ENCODE measurements around the gene MOGAT3.
A peak's percentile ranks its signal among the peaks of the same experiment; 100 is the strongest.

The MOGAT3 gene

DNA sequence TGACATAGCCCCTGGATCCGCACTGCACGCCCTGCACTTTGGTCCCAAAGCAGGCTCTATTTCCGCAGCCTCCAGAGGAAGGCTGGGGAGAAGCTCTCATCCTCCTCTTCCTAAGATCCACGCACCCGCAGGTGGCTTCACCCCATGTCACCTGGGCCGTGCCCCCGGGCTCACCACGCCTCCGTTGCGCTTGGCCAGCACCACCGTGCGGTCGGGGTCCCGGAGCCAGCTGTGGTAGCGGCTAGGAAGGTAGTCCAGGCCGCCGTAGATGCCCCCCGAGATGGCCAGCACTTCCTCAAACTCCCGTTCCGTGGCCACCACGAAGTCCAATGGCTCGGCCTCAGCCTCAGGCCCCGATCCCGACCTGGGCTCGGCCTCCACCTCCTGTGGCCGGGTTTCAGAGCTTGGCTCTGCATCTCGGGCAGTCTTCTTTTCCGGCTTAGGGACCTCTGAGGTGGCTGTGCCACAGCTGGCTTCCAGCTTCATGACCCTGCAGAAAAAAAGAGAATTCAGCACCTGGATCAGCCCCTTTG, 26.4 kb downstream of the MOGAT3 start:
- TF ChIP-seq, protein P1, sequence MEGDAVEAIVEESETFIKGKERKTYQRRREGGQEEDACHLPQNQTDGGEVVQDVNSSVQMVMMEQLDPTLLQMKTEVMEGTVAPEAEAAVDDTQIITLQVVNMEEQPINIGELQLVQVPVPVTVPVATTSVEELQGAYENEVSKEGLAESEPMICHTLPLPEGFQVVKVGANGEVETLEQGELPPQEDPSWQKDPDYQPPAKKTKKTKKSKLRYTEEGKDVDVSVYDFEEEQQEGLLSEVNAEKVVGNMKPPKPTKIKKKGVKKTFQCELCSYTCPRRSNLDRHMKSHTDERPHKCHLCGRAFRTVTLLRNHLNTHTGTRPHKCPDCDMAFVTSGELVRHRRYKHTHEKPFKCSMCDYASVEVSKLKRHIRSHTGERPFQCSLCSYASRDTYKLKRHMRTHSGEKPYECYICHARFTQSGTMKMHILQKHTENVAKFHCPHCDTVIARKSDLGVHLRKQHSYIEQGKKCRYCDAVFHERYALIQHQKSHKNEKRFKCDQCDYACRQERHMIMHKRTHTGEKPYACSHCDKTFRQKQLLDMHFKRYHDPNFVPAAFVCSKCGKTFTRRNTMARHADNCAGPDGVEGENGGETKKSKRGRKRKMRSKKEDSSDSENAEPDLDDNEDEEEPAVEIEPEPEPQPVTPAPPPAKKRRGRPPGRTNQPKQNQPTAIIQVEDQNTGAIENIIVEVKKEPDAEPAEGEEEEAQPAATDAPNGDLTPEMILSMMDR (IDR thresholded peaks at IDR 0.05; ENCODE audit: control insufficient read depth, insufficient read depth, low read depth, low read length, missing control alignments): no peak
- H3K4me3 ChIP-seq (ENCODE audit: control insufficient read depth, low read depth, low read length): no peak overlapping the region

DNA sequence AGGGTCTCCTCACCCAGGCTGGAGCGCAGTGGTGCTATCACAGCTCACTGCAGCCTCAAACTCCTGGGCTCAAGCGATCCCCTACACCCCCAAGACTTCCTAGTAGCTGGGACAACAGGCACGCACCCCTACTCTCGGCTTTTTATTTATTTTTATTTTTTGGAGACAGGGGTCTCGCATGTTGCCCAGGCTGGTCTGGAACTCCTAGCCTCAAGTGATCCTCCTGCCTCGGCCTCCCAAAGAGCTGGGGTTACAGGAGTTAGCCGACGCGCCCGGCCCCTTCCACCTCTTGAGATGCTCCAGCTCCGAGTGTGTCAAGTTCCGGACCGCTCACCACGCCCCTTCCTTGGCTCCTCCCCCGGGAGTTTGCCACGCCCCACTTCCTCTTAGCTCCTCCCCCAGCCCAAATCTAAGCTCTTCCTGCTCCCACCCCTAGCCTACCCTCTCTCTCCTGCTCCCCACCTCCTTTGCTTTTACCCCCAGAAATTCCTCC, 27.0 kb downstream of the MOGAT3 start:
- no peak for DNase-seq (ENCODE audit: low read depth)
- no peak overlapping the region for H3K4me3 ChIP-seq (ENCODE audit: control insufficient read depth, low read depth, low read length)
- TF ChIP-seq, protein P1 (IDR thresholded peaks at IDR 0.05; ENCODE audit: control insufficient read depth, insufficient read depth, low read depth, low read length, missing control alignments): no peak

More for the DNA sequence above, 26.4 kb downstream of the MOGAT3 start:
- no peak for DNase-seq (ENCODE audit: low read depth)

DNA sequence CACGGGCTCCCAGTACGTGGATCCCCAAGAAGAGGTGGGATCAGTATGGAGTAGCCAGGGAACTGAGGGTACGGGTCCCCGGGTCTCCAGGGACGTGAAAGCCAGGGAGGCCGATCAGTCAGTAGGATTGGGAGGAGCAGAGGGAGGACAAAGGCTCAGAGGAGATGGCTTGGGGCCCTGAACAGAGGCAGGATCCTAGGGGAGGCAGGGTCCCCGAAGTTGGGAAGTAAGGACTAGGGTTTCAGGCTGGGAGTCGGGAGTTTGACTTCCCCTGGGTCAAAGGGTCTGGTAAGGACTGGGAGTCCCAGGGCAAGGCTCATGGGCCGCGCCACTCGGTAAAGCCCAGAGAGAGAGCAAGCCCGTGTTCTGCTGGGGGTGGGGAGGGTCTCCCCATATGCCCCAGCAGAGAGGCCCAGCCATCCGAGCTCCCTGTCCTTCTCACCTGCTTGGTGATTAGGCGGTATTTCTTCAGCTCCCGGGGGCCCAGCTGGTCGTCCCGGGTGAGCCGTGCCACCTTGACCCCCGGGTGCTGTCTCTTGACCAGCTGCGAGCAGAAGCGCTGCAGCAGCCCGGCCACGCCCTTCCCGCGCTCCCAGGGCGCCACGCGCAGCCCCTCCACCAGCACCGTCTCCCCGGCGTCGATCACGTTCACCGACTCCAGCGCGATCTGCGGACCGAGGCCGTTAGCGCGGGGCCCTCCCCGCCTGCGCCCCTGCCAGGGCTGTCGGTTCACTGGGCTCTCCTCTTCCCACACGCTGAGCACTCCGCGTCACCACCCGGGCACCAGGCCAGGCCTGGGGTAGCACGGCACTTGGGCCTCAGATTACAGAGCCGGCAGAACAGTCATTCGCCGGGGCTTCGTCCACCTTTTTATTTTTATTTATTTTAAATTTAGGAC, 27.7 kb downstream of the MOGAT3 start:
- TF ChIP-seq, protein P1 (IDR thresholded peaks at IDR 0.05; ENCODE audit: control insufficient read depth, insufficient read depth, low read depth, low read length, missing control alignments): no peak
- no peak for DNase-seq (ENCODE audit: low read depth)
- H3K4me3 ChIP-seq (ENCODE audit: control insufficient read depth, low read depth, low read length): peak overlapping the region; percentile 15

DNA sequence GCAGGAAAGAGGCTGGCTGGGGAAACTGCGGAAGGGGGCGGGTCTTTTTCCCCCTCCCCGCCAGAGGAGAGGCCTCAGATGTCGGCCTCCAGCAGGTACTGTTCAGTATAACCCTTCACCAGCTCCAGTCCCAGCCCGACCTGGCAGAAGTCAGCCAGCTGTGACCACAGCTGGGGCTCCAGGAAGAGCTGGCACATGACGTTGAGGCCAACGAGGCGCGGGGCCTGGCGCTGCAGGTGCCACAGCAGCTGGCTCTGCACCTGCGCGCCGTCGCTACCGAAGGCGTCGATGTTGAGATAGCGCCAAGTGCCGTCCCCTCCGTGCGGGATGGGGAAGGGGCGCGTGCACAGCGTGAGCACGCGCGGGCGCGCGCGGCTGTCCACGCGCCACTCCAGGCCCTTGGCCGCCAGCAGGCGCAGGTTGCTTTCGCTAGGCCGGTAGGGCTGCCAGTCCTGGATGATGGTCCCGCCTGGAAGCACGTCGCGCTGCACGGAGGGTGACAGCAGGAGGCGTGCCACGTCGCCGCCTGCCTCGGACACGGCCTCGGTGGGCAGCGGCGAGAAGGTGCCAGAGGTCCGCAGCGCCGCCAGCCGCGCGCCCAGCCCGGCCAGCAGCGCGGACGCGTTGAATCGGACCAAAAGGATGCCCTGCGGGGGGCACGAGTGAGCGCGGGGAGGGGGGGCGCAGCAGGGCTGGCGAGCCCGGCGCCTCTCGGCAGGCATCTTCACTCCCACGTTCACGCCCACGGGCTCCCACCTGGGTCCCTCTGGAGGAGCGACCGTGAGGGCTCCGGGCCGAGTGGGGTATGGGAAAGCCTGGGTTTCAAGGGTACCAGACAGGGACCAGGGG, 28.6 kb downstream of the MOGAT3 start:
- DNase-seq (ENCODE audit: low read depth): no peak
- TF ChIP-seq, protein P1 (IDR thresholded peaks at IDR 0.05; ENCODE audit: control insufficient read depth, insufficient read depth, low read depth, low read length, missing control alignments): no peak
- H3K4me3 ChIP-seq (ENCODE audit: control insufficient read depth, low read depth, low read length): no peak overlapping the region

DNA sequence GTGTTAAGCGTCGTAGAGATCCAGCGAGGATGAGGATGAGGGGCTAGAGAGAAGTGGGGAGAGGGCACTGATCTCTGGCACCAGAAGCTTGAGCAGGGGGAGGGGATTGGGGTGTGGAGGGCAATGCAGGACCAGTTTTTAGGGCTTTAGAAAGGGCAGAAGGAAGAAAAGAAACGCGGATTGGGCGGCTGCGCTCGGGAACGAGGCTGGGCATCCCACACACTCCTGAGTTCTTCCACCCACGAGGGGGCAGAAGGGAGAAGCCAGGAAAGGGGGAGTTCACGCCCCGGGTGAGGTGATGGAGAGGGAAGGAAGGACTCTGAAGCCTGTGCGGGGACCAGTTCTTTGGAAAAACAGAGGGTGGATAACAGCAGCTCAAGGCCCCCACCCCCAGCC, 29.4 kb downstream of the MOGAT3 start:
- DNase-seq (ENCODE audit: low read depth): no peak
- no peak overlapping the region for H3K4me3 ChIP-seq (ENCODE audit: control insufficient read depth, low read depth, low read length)

More for the DNA sequence above, 29.4 kb downstream of the MOGAT3 start:
- TF ChIP-seq, protein P1 (IDR thresholded peaks at IDR 0.05; ENCODE audit: control insufficient read depth, insufficient read depth, low read depth, low read length, missing control alignments): peak; percentile 35
